ENCODE measurements around the gene PTPRN2. TPM values are rescaled to one million over a fixed set of nuclear protein-coding genes. Genes with fewer than 3 reads are reported as not detected.

PTPRN2 gene
- total and polyA plus RNA-seq, 2 donors from 2014 or later: 4.8 to 6.2 TPM

DNA sequence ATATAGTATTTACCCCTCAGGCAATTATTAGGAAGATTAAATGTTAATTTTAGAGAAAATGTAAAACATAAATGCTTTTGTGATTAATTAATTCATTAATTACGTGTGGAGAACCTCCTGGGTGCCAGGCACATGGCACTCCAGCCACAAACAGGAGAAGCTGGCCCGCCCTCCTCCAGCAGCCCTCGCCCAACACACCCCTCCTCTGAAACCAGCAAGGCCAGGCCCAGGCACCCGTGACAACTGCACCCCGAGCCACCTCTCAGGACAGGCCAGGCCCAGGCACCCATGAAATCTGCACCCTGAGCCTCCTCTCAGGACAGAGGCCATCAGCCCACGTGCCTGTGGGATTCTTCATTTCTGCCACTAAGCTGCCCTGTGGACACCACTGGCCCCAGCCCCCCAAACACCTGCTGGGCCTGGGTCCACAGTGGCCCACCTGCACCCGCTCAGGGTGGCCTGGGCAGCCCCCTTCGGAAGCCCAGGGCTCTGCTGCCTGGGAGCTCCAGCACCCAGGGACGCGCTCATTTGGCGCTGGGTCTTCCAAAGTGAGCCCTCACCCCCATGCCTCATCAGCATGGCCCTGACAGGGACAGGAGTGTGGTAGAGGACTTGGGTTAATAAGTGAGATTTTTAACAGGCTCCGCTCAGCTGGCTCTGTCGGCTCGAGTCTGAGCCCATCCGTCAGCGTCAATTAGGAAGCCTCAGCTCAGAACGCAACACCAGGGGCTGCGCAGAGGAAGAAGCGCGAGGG is 768.7 kb downstream of the PTPRN2 start:
- H3K4me3 ChIP-seq (ENCODE audit: low read length in 3 of 3): no peak overlapping the region
- DNase-seq (peak in 4 of 5 donors; percentile 32 to 63 (median 50)), FAIRE-seq (no peak)
- H3K36me3 ChIP-seq (ENCODE audit: control insufficient read depth in 2 of 3, insufficient read depth in 3 of 3, low read length in 3 of 3): no peaks in the 10 kb centered on the region
- no peaks in the 10 kb centered on the region for H3K4me1 ChIP-seq (ENCODE audit: control insufficient read depth in 2 of 3, insufficient read depth in 2 of 3, low read depth in 1 of 3, low read length in 3 of 3)
- H3K9ac ChIP-seq (ENCODE audit: low read length in 3 of 3): no peak overlapping the region
- peaks cover 3% of the 10 kb centered on the region for H3K27me3 ChIP-seq (ENCODE audit: control insufficient read depth, insufficient read depth, low read length)
- no peak overlapping the region for H3K27ac ChIP-seq (ENCODE audit: low read depth in 2 of 2, low read length in 2 of 2)
- intact Hi-C loops (cut with DNase I): no loop called here
- TF ChIP-seq CTCF (IDR thresholded peaks at IDR 0.05; ENCODE audit: borderline replicate concordance, extremely low read depth, insufficient read depth): no peak
- H3K9me3 ChIP-seq (ENCODE audit: control insufficient read depth in 2 of 3, insufficient read depth in 1 of 3, low read length in 3 of 3): peaks cover 0 to 3% (median 0%) of the 10 kb centered on the region in 3 donors

GRCh38 chr7:157817944-157818700 is 769.5 kb downstream of the PTPRN2 start:
- no peak overlapping the region for H3K27ac ChIP-seq (ENCODE audit: low read depth in 2 of 2, low read length in 2 of 2)
- TF ChIP-seq CTCF (IDR thresholded peaks at IDR 0.05; ENCODE audit: borderline replicate concordance, extremely low read depth, insufficient read depth): no peak
- DNase-seq: peak in 1 of 5 donors; percentile 26

GRCh38 chr7:157817433-157817832 is 770.2 kb downstream of the PTPRN2 start:
- H3K27ac ChIP-seq (ENCODE audit: low read depth in 2 of 2, low read length in 2 of 2): no peak overlapping the region
- no peak for TF ChIP-seq CTCF (IDR thresholded peaks at IDR 0.05; ENCODE audit: borderline replicate concordance, extremely low read depth, insufficient read depth)
- no peak for FAIRE-seq
- no peak overlapping the region for H3K9ac ChIP-seq (ENCODE audit: low read length in 3 of 3)
- H3K9me3 ChIP-seq (ENCODE audit: control insufficient read depth in 2 of 3, insufficient read depth in 1 of 3, low read length in 3 of 3): peaks cover 0 to 3% (median 0%) of the 10 kb centered on the region in 3 donors
- H3K36me3 ChIP-seq (ENCODE audit: control insufficient read depth in 2 of 3, insufficient read depth in 3 of 3, low read length in 3 of 3): no peaks in the 10 kb centered on the region
- intact Hi-C loops (cut with DNase I): no loop called here
- peak in 1 of 5 donors; percentile 32 for DNase-seq
- no peaks in the 10 kb centered on the region for H3K4me1 ChIP-seq (ENCODE audit: control insufficient read depth in 2 of 3, insufficient read depth in 2 of 3, low read depth in 1 of 3, low read length in 3 of 3)
- H3K27me3 ChIP-seq (ENCODE audit: control insufficient read depth, insufficient read depth, low read length): peaks cover 3% of the 10 kb centered on the region
- no peak overlapping the region for H3K4me3 ChIP-seq (ENCODE audit: low read length in 3 of 3)

More at GRCh38 chr7:157817944-157818700, 769.5 kb downstream of the PTPRN2 start:
- FAIRE-seq: no peak
- Histone ChIP-seq H3K9me3 (ENCODE audit: control insufficient read depth in 2 of 3, insufficient read depth in 1 of 3, low read length in 3 of 3) (peaks cover 0 to 3% (median 0%) of the 10 kb centered on the region in 3 donors), H3K4me1 (ENCODE audit: control insufficient read depth in 2 of 3, insufficient read depth in 2 of 3, low read depth in 1 of 3, low read length in 3 of 3) (no peaks in the 10 kb centered on the region), H3K27me3 (ENCODE audit: control insufficient read depth, insufficient read depth, low read length) (peaks cover 3% of the 10 kb centered on the region), H3K4me3 (ENCODE audit: low read length in 3 of 3) (no peak overlapping the region), H3K36me3 (ENCODE audit: control insufficient read depth in 2 of 3, insufficient read depth in 3 of 3, low read length in 3 of 3) (no peaks in the 10 kb centered on the region), H3K9ac (ENCODE audit: low read length in 3 of 3) (no peak overlapping the region)
- intact Hi-C loops (cut with DNase I): no loop called here

All from kidney (tissue), 14 donors.